Renal pelvis (tissue), 4 donors: ENCODE results near the gene SERAC1. TPM values are rescaled to one million over a fixed set of nuclear protein-coding genes. Genes with fewer than 3 reads are reported as not detected.

Experiments
- DNase-seq: peaks from one replicate; pipeline ENCODE4 v3.0.0-alpha.2; 2013
- polyA plus RNA-seq, 3 donors: library from polyadenylated mRNA; unstranded; fragments of 120-200 nt; gene quantifications; one replicate each; pipeline ENCODE4 v1.2.1, GENCODE V29; 2013; ENCODE audit not compliant: insufficient read length in 3 of 3

The SERAC1 gene
- polyA plus RNA-seq, 3 donors: 10.1 to 16.2 (median 14.3) TPM

- DNase-seq: no peak
Measured at GRCh38 chr6:158142789-158143188, 25.3 kb downstream of the SERAC1 start.

DNA sequence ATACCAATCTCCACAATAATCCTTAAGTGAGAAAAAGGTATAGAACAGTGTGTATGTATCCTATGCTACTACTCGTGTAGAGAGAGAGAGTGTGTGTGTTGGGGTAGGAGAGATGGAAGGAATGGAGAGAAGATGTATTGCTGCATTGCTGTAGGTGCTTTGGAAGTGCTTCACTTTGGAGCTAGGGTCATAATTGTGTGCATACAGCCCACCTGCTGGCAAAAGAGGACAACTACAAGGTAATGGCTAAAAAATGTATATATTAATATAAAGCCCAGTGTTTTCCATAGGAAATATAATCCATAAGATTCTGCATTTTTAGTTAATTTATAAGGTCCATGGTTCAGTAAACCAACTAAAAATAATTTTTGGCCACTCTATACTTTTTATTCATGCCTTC is 36.1 kb downstream of the SERAC1 start:
- DNase-seq: peak; percentile 3

DNA sequence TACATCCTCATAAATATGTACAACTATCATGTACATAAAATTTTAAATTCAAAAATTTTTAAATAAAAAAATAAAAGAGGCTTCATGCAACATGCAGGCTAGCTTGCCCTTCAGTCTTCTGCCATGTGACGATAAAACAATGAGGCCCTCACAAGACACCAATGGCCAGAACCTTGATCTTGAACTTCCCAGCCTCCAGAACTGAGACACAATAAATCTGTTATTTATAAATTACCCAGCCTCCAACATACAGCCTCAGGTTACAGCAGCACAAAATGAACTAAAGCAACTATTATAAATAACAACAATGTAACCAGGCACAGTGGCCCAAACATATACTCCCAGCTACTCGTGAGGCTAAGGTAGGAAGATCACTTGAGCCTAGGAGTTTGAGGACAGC is 42.8 kb downstream of the SERAC1 start:
- no peak for DNase-seq

DNA sequence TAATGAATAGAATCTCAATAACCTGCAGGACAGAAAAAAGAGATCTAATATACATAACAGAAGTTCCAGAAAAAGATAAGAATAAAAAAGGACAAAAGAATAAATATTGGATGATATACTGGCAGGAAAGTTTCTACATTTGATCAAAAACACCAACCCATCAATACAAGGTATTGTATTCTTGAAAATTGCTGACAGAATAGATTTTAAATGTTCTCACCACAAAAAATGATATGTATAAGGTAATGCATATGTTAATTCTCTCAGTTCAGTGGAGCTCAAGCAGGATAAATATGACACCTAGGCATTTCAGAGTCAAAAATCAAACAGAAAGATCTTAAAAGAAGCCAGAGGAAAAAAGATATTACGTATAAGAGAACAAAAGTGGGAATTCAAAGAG is 43.8 kb downstream of the SERAC1 start:
- DNase-seq: no peak

DNA sequence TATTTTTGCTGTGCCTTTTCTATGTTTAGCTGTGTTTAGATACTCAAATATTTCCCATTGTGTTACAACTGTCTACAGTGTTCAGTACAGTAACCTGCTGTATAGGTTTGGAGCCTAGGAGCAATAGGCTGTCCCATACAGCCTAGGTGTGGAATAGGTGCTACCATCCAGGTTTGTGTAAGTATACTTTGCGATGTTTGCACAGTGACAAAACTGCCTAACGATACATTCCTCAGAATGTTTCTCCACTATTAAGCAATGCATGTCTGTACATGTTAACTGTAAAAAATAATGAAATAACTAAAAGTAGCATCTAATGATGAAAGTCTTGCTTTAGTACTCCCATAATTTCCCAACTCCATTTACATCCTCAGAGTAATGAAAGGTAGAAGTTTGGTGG is 46.0 kb downstream of the SERAC1 start:
- no peak for DNase-seq

DNA sequence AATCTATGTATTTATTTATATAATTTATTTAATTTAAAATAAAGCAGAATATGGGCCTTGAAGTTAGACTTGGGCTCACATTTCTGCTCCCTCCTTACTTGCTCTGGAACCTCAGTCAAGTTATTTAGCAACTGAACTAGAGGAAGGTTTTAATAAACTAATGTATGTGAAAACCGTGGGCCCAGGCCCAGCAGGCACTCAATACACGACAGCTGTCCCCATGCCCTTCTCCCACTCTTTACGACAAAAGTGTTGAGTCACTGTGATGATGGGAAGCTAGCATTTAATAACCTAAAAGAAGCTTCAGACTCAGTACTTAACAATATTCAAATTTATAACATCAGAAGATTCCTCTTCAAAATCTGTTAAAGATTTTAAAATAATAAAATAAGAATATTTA is 46.7 kb downstream of the SERAC1 start:
- DNase-seq: no peak

DNA sequence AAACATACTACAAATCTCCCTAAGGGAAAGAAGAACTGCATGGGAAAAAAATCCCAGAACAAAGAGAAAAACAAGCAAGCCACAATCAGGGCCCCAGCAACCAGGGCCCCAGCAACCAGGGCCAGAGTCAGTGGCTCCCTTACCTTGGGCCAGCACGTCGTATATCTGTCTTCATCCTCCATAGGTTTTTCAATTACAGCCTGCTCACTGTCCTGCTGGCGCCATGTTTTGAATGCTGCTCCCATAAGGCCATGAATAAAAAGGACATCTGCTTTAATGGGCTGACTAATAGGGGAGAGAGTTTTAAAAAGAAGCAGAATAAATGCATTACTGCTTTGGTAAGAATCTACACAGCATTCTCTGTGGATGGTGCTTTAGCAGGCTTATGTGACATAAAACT is 49.2 kb downstream of the SERAC1 start:
- DNase-seq: no peak

DNA sequence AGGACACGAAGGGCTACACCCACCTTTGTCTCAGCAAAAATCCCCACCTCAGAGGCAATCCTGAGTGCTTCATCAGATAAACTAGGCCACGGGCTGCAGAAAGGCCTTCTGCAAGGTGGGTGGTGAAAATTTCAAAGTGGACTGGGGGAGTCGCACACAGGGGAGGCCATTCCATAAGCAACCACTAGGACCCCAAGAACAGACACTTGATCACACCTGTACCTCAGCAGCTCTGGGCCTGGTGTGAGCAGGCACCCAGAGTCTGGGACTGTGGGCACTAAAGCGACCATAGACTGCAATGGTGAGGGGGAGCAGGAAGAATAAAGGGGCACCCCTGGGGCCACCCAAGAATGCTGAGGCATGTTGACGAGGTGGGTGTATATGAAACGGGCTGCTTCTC is 52.6 kb downstream of the SERAC1 start:
- no peak for DNase-seq

GRCh38 chr6:158115102-158115501 is 53.0 kb downstream of the SERAC1 start:
- DNase-seq: no peak

DNA sequence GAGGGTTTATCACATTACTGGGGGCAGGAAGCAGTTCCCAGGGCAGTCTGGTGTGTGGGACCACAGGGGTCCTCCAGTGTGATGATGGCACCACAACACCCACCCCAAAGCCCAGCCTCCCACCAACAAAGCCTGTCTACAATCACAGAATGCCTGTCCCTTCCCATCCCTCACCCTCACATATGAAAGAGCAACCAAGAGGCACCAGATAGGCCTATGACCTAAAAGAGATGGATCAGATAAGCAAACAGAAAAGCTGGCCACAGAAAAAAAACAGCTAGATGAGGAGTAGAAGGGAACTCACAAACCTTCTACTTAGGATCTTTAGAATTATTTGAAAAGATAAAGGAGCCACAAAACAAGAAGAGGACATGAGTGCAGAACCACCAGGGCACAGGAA is 54.3 kb downstream of the SERAC1 start:
- DNase-seq: no peak

GRCh38 chr6:158111987-158112386 is 56.1 kb downstream of the SERAC1 start:
- no peak for DNase-seq

GRCh38 chr6:158110986-158111385 is 57.1 kb downstream of the SERAC1 start:
- no peak for DNase-seq

DNA sequence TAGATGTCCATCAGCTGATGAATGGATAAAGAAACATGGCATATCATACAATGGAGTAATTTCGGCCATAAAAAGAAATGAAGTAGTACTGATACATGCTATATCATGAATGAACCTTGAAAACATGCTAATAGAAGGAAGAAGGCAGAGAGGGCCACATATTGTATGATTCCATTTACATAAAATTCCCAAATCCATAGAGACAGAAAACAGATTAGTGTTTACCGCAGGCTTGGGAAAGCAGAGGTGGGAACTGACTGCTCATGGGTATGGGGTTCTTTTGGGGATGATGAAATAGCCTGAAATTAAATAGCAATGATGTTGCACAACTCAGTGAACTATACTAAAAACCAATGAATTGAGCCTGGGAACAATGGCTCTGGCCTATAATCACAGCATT is 58.3 kb downstream of the SERAC1 start:
- no peak for DNase-seq

- no peak for DNase-seq
Measured at GRCh38 chr6:158104696-158105095, 63.4 kb downstream of the SERAC1 start.

GRCh38 chr6:158103228-158103627 is 64.8 kb downstream of the SERAC1 start:
- no peak for DNase-seq

DNA sequence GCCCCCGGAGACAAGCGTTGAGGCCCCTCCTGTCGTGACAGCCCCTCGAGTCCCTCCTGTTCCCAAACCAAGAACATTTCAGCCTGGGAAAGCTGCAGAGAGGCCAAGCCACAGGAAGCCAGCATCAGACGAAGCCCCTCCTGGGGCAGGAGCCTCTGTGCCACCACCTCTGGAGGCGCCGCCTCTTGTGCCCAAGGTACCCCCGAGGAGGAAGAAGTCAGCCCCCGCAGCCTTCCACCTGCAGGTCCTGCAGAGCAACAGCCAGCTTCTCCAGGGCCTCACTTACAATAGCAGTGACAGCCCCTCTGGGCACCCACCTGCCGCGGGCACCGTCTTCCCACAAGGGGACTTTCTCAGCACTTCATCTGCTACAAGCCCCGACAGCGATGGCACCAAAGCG is 72.4 kb downstream of the SERAC1 start:
- no peak for DNase-seq

DNA sequence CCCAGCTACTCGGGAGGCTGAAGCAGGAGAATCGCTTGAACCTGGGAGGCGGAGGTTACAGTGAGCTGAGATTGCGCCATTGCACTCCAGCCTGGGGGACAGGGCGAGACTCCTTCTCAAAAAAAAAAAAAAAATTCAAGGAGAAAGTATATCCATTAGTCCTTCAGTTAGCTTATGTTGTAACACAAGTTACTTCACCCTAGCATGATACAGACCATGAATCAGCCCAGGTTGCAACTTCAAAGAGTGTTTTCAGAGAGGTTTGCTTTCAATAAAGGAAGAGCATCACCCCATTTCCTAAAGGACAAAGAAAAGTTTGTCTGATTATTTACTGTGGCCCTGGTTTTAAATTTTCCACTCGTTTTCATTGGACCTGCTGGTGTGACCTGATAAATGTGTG is 73.0 kb downstream of the SERAC1 start:
- DNase-seq: no peak

GRCh38 chr6:158092806-158093205 is 75.3 kb downstream of the SERAC1 start:
- no peak for DNase-seq

- DNase-seq: no peak
Measured at GRCh38 chr6:158087224-158087867, 80.7 kb downstream of the SERAC1 start.

DNA sequence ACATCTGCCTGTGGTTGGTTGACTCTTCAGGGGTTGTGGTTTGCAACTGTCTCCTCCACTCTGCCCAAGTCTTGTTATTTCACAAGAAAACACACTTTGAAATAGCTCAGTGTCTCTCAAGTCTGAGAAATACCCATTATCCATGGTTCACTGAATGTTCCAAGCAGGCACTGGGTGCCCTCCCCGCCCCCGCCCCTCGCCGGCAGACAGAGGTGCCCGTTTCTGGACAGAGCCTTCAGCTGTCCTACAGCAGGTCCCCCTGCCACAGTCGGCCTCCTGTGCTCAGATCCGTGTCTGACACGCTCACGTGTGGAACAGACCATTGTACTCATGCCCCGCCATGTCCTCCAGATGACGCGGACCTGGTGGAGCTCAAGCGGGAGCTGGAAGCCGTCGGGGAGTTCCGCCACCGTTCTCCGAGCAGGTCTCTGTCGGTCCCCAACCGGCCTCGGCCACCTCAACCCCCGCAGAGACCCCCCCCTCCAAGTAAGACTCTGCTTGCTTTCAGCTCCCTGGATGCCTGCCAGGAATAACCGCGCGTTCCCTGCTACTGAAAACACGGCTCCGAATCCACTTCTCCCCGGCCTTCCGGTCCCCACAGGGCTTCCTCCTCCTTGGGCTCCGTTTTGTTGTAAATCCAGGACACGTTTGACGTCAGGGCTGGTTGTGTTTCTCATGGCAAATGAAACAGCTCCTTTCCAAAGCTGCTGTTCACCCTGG is 81.4 kb downstream of the SERAC1 start:
- DNase-seq: peak; percentile 49

GRCh38 chr6:158086054-158086503 is 82.0 kb downstream of the SERAC1 start:
- DNase-seq: no peak

DNA sequence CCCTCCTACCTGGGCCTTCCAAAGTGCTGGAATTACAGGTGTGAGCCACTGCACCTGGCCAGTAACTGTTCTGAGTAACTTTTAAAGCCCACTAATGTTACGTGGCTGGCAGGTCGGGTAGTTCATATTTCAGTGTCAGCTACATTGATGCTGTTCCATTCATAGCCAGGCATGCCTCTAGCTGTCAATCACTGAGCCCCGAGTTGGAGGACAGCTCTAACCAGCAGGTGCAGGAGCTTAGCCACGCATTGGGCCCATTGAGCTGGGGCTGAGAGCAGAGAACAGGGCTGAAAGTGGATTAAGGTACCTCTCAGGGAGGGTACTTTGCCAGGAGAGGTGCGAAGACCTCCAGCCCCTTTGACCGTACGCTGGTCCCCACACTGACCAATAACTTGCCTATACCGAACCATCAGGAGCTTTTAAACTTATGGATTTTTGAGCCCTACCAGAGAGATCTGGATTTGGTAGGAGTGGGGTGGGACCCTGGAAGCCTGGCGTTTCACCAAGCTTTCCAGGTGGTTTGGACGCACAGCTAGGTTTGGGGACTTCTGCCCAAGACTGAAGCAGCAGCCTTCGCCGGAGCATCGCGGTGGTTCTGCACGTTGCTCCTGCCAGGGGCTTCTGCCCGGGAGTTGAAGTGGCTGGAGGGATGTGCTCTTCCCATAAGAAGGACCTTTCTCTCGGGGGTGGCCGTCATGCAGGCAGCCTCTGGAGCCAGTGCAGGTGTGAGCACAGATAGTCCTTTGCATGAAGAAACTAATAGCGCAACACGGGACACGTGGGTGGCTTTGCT is 82.6 kb downstream of the SERAC1 start:
- DNase-seq: no peak
